ENCODE data around the gene PLA2G1B. TPM values are rescaled to one million over a fixed set of nuclear protein-coding genes. Genes with fewer than 3 reads are reported as not detected.

Gene PLA2G1B
- total RNA-seq, 1 donor from 2014 or later: not detected

DNA sequence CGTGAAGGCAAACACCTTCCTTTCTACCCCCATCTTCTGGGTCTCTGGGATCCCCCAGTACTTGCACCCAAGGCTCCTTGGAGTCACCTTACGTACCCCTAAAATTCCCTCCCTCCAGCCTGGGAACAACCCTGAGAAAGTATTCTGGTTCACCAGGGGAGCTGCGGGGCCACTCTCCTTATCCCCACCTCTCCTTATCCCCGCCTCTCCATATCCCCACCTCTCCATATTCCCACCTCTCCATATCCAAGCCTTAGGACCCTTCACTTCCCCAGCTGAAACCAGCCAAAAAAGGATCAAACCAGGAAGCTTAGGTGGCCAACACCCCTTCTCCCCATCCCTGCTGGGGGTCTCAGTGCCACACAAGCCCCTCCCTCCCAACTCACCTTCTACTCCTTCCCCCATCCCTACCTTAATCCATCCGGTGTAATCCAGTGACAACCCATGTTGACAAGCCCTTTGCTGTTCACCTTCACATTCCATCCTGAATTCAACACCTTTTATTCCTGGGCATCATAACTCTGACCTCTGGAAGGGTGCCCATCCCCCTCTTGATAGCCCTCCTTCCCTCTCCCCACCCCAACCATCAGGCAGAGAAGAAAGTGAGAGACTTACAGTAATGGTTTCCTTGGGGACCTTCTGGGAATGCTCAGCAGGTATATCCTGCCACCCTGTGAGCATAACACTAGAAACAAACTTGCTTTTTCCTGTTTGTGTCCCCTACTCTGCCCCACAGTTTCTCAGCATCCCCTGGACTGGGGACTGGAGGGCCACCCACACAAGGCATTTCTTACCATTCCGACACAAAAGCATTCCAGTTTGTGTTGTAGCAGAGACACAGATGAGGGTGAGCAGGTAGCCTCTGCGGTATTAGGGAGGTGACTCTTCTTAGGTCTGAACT lies 43.0 kb upstream of the PLA2G1B start:
- Mint-ChIP-seq H3K4me3 (ENCODE audit: unreplicated experiment) (peak overlapping the region; percentile 87), H3K36me3 (ENCODE audit: low read depth, unreplicated experiment) (peaks cover 19% of the 10 kb centered on the region), H3K27ac (ENCODE audit: unreplicated experiment) (peak overlapping the region; percentile 85), H3K27me3 (ENCODE audit: unreplicated experiment) (peaks cover 29% of the 10 kb centered on the region), H3K9me3 (ENCODE audit: unreplicated experiment) (no peaks in the 10 kb centered on the region), H3K4me1 (ENCODE audit: unreplicated experiment) (peaks cover 31% of the 10 kb centered on the region)
- TF ChIP-seq, protein P1, sequence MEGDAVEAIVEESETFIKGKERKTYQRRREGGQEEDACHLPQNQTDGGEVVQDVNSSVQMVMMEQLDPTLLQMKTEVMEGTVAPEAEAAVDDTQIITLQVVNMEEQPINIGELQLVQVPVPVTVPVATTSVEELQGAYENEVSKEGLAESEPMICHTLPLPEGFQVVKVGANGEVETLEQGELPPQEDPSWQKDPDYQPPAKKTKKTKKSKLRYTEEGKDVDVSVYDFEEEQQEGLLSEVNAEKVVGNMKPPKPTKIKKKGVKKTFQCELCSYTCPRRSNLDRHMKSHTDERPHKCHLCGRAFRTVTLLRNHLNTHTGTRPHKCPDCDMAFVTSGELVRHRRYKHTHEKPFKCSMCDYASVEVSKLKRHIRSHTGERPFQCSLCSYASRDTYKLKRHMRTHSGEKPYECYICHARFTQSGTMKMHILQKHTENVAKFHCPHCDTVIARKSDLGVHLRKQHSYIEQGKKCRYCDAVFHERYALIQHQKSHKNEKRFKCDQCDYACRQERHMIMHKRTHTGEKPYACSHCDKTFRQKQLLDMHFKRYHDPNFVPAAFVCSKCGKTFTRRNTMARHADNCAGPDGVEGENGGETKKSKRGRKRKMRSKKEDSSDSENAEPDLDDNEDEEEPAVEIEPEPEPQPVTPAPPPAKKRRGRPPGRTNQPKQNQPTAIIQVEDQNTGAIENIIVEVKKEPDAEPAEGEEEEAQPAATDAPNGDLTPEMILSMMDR (IDR thresholded peaks at IDR 0.05; ENCODE audit: unreplicated experiment): no peak
- DNase-seq (ENCODE audit: low spot score): no peak

- Mint-ChIP-seq H3K36me3 (ENCODE audit: low read depth, unreplicated experiment) (peaks cover 19% of the 10 kb centered on the region), H3K9me3 (ENCODE audit: unreplicated experiment) (no peaks in the 10 kb centered on the region), H3K4me1 (ENCODE audit: unreplicated experiment) (peaks cover 31% of the 10 kb centered on the region), H3K4me3 (ENCODE audit: unreplicated experiment) (peak overlapping the region; percentile 87), H3K27ac (ENCODE audit: unreplicated experiment) (peak overlapping the region; percentile 80), H3K27me3 (ENCODE audit: unreplicated experiment) (peaks cover 28% of the 10 kb centered on the region)
- no peak for DNase-seq (ENCODE audit: low spot score)
- TF ChIP-seq, protein P1 (IDR thresholded peaks at IDR 0.05; ENCODE audit: unreplicated experiment): no peak
Observed at GRCh38 chr12:120369603-120370342, 42.2 kb upstream of the PLA2G1B start.

GRCh38 chr12:120368789-120369602 lies 41.4 kb upstream of the PLA2G1B start, which contains the start of gene MSI1:
TSS of gene MSI1 (minus strand) at chr12:120369164. CDS start at chr12:120369091, 73 bp downstream.
- DNase-seq (ENCODE audit: low spot score): no peak

DNA sequence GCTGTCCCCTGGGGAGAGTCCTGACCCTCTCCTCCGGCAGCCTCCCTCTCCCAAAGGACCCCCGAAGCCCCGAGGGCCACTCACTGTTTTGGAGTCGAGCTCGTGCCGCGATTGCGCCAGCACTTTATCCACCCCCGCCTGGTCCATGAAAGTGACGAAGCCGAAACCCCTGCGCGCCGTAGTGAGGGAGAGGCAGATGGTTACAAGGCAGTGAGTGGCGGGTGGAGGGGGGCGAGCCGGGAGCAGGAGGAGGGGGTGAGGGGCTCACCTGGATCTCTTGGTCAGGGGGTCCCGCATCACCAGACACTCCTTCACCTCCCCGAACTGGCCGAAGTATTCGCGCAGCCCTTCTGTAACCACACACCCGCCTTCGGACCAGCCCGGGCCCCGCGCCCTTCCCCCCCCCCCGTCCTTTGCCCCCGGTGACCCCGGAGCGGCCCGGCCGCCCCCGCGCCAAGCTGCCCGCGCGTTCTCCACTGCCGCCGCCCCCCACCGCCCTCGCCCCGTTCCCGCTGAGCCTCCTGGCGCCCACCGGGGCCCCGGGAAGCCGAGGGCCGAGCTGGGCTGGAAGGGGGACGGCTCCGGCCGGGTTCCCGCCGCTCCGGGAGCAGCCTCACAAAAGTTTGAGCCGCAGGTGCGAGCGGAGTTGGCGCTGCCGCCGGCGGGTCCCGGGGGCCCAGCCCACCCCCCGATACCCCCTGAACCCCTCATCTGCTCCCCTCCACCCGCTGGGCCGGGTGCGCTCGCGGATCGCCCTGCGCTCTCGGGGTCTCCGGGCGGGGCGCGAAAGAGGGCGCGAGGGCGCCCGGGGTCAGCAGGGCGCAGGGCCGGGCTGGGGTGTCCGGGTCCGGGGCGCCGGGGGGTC lies 40.6 kb upstream of the PLA2G1B start:
- Mint-ChIP-seq H3K27ac (ENCODE audit: unreplicated experiment) (no peak overlapping the region), H3K4me3 (ENCODE audit: unreplicated experiment) (peak overlapping the region; percentile 88), H3K4me1 (ENCODE audit: unreplicated experiment) (peaks cover 35% of the 10 kb centered on the region), H3K9me3 (ENCODE audit: unreplicated experiment) (no peaks in the 10 kb centered on the region), H3K27me3 (ENCODE audit: unreplicated experiment) (peaks cover 28% of the 10 kb centered on the region), H3K36me3 (ENCODE audit: low read depth, unreplicated experiment) (peaks cover 22% of the 10 kb centered on the region)
- TF ChIP-seq, protein P1 (IDR thresholded peaks at IDR 0.05; ENCODE audit: unreplicated experiment): no peak
- no peak for DNase-seq (ENCODE audit: low spot score)

More at GRCh38 chr12:120368789-120369602, 41.4 kb upstream of the PLA2G1B start, which contains the start of gene MSI1:
- Mint-ChIP-seq H3K4me1 (ENCODE audit: unreplicated experiment) (peaks cover 31% of the 10 kb centered on the region), H3K27me3 (ENCODE audit: unreplicated experiment) (peaks cover 26% of the 10 kb centered on the region), H3K27ac (ENCODE audit: unreplicated experiment) (peak within 1 kb of the TSS; percentile 80), H3K9me3 (ENCODE audit: unreplicated experiment) (no peaks in the 10 kb centered on the region), H3K36me3 (ENCODE audit: low read depth, unreplicated experiment) (peaks cover 22% of the 10 kb centered on the region), H3K4me3 (ENCODE audit: unreplicated experiment) (peak within 1 kb of the TSS; percentile 88)
- TF ChIP-seq, protein P1 (IDR thresholded peaks at IDR 0.05; ENCODE audit: unreplicated experiment): no peak

All from endothelial cell (in vitro differentiated cells).